Measurements from ENCODE around the gene PHC2.

PHC2 gene

DNA sequence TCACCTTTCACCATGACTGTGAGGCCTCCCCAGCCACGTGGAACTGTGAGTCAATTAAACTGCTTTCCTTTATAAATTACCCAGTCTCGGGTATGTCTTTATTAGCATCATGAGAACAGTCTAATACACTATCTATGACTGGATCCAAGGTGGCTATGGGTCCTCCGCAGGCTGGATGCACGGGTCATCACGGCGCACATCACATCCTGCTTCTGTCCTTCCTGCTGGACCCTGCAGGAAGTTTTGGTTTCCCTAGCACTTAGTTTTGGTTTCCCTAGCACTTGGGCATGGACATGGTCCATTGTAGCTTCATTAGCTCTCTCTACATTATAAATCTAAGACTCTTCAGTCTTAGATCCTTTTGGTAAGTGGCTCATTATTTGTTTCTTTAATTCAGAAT, 14.2 kb upstream of the PHC2 start:
- no peak for DNase-seq

DNA sequence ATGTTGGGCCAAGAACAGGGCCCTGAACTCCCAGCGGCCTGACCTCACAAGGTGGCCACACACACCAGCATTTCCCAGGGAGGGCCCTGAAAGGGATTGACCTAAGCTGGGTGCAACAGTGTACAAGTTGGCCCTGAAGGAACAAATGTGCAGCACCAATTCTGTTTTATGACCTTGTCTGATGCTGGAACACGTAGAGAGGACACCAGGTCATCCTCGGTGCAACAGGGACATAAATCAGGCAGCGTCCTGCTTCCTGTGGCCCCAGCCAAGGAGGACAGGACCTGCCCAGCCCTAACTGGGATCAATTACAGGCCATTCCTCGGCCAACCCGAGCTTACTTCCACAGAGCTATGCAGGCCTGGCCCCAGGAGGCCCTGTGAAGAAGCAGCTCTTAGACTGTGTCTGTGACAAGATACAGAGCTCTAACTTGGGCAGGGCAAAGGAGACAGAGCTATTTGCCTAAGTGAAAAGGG, 12.8 kb upstream of the PHC2 start:
- no peak for DNase-seq

DNA sequence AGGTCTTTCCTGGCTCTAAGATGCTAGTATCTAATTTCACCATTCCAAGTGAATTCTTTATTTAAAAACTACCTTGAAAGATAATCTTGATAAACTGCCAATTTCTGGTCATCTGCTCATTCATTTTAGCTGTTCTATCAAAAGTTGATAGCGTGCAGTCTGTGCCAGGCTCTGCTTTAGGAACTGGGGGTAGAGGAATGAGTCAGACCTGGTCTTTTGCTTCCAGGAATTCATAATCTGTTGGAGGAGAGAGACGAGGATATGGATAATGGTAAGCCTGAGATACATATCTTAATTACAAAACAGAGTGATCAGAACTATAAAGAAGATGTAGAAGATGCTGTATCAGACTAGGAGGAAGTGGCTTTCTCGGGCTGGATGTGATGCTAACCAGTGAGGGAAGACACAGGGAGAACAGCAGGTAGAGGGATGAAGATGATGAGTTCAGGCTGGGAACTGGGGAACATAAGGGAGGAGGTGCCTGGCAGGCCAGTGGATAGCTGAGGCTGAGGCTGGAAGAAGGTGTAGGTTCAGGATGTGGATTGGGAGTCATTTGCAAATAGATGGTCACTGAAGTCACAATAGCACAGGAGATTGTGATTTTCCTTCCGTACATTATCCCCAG, 12.3 kb upstream of the PHC2 start:
- DNase-seq = no peak

DNA sequence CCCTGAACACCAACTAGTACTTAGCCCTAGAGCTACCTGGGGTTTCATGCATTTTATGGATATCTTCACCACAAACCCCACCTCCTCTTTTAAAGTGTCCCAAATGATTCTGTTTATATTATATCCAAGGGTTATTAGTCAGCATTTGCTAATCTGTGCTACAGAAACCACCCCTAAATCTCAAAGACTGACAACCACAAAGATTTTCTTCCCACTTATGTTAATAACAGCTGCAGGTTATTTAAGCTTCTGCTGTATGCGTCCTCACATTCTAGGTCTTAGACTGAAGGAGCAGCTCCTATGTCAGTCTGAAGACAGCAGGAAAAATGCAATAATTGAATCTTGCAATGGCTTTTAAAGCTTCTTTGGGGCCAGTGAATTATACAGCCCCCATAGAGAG, 11.2 kb upstream of the PHC2 start:
- DNase-seq = no peak

DNA sequence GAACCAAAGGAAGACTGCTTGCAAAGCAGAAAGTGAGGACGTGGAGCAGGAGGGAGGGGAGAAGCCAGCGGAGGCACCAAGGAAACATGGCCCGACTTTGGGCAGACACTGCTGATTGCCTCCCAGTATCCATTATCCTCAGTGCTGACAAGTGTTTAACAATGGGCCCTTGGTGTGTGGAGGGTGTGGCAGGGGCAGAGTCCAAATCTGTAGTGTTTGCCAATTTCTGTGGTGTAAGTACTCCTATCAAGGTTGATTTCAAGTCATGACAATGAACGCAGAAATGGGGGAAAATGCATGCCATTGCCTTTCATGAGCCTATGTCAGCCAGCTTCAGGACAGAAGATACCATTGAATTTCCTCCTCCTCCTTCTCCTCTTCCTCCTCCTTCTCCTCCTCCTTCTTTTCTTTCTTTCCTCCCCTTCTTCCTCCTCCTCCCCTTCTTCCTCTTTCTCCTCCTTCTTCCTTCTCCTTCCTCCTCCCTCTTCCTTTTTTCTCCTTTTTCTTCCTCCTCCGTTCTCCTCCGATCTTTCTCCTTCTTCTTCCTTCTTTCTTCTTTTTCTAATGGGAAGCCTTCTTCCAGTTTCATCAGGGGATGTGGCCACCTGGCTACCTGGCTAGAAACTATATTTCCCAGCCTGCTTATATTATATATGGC, 10.3 kb upstream of the PHC2 start:
- DNase-seq = no peak

DNA sequence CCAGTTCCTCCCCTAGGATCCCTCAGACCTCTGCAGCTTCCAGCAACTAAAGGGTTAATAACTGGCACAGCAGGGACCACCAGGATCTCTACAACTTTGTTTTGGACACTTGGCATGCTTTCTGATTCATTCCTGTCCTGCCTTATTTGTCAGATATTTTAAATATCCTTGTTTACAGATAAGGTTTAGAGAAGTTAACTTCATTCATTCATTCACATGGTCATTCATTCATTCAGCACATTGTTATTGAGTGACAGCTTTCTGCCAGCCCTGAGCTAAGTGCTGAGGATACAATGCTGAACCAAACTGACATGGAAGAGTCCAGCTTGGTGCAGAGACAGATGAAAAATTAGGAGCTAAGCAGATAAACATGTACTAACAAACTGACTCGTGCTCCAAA, 8.8 kb upstream of the PHC2 start:
- DNase-seq = no peak

DNA sequence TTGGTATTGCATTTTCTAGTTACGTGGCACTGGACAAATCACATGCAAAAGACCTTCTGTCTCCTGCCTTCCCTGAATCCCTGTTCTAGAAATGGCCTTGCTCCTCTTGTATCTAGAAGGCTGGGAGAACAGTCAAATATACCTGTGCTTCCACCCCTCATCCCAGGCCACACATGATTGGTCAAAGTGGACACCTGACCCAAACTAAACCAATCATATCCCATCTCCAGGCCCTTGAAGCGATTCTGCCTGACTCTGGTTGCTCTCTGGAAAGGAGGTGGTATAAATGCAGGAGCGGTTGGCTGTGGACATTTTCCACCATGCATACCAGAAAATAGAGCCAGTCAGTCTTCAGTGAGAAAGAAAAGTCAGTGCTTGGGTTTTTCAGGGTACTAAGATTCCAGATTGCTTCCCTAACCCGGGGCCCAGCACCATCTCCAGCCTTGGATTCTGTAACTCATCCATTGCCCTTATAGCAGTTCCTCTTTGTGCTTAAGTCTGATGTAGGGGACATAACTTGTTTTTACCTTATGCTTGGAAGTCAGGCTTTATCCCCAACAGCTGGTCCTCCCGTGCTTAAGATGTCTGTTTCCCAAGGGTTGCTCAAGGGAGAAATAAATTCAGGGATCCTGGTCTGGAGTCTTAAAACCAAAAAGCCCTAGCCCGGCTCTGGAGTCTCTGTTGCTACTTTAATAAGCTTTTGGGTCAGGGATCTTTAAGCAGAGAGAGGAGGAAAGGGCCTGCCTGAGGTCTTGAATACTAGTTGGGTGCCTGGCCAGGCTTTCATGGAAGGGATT, 7.7 kb upstream of the PHC2 start:
- DNase-seq = no peak

DNA sequence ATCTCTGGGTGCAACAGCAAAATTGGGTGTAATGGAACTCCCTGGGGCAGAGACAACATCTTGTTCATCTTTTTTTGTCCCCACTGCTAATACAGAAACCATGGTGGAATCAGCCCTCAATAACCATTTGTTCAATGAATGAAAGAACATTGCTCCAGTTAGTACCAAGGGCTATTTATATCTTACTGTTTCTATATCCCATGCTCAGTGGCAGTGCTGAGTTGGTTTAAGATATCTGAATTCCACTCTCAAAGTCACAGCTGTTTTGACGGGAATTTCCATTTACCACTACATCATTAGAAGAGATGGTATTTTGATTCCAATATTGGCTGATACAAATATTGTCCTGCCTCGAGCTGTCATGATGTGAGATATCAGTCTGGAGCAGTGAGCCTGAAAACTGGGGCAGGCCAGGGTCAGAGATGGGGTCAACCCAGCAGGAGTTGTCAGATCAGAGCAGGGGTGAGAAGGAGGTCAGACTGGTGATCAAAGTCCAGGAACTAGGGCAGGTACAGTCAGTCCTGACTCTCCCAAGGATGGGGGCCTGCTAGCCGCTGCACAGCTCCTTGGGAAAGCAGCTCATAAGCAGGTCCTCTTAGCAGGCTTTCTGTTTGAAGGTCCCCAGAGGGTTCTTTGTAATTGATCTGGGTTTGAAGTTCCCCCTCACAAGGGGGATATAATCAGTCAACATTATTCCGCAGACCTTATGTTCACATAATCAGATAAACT, 5.8 kb upstream of the PHC2 start:
- DNase-seq = no peak

DNA sequence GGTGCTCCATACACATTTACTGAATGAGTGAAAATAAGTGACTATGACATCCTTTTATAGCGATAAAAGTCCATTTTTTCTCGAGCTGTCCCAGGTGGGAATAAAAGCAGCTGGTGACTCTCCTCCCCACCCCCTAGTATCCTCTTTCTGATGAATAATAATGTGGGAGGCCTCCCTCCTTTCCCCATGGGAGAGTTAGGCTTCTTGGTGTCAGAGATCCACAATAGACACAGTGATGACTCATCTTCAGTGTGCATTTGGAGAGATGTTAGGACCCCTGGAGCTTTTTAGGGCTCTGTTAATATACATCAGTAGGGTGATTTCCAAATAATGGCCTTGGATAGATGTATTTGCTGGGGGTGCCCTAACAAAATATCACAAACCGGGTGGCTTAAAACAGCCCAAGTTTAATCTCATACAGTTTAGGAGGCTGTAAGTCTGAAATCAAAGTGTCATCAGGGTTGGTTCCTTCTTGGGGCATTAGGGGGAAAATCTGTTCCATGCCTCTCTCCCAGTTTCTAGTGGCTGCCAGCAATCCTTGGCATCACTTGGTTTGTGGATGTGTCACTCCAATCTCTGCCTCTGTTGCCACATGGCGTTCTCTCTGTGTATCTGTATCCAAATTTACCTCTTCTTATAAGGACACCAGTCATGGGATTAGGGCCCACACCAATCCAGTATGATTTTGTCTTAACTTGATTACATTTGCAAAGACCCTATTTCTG, 4.4 kb upstream of the PHC2 start:
- DNase-seq = no peak

DNA sequence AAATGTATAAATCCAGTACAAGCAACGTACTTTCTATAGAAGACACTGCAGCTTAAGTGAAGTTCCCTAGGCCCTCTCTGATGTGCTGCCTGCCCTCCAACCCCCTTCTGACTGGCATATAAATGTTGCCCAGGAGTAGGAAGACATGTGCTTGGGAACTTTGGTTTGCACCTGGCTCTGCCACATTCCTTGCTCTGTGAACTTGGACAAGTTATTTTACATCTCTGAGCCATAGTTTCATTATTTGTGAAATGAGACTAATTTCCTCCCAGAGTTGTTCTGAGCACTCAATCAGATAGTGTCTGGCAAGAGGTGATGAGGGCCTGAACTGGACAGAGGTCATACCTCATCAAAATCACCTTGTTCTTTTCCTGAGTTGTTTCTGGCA, 3.5 kb upstream of the PHC2 start:
- DNase-seq = no peak

DNA sequence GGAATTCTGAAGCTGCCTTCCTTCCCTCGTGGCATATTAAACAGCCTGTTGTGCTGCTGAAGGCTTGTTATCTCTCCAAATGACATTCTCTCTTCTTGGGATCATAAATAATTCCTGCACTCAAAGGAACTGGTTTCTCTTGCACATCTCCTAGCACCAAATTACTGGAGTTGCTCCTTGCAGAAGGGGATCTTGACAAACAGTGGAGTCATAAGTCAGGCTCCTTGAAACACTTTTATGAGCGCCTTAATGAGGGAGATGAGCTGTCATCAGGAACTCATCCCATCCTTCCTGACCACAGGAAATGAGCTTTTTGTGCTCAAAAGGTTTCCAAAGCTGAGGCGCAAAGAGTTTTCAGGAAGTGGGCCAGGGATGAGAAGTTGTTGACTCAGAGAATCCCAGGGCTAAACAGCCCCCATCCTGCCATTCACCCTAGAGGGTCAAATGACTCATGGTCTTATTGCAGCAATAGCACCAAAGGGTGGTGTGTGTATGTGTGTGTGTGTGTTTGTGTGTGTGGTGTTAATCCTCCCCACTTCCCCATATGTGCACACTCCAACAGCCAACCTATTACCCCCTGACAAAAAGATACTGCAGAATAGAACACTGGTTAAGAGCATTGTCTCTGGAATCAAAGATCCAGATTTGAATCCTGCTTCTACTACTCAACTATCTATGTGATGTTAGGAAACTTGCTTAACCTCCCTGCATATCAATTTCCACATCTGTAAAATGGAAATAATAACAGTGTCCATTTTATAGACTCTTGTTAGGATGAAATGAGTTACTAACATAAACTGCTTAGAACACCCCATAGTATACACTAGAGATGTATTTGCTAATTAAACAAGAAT, 2.8 kb upstream of the PHC2 start:
- DNase-seq = peak; percentile 27 to 74

DNA sequence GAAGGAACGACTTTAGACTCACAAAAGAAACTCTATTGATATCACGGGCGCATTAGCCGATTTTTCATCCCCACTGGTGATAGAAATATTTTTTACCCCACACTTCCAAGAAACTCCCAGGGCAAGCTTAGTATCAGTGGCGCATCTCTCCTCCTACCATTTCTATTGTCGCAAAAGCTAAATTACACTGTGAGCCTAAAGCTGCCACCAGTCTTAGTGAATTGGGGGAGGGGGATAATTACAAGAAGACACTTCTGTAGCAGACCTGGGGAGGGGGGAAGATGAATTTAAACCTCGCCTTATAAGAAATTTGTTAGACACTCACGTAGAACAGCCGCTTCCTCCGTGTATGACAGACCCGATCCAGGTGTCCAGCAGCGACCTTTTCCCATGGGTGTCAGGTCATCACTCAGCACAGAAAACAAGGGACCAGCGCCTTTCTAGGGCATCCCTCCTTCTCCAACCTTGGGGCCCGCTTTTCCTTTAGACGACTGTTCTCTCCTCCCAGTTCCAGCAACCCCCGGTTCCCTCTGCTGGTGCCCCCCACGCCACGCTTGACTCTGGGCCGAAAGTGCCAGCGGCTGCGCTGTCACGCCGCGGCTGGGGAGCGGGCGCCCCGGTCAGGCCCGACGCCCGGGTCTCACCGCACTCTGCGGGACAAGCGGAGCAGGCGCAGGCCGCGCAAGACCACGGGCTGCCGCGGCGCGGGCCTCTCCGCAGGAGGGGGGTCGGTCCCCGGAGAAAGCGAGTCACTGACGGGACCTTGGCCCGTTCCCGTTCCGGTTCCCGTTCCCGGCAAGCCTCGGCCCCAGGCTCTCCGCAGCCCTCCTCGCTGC, 821 bp downstream of the PHC2 start:
- peak in 1 of 2 donors; percentile 3 for DNase-seq

DNA sequence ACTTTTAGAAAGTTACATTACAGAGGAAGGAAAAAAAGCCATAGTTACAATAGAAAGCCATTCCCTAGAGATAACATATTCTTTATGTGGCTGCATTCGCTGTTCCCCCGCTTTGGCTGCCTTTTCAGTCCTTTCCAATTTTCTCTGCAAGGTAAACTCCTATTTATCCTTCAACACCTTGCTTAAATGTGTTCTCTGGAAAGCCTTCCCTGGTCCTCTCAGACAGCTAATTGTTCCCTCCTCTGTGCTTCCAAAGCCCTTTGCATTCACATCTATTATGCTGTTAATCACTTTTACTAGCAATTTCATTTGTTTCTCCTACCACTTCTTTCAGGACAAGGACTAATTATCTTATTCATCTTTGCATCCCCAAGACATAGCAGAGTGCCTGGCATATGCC, 1.6 kb downstream of the PHC2 start:
- no peak for DNase-seq

DNA sequence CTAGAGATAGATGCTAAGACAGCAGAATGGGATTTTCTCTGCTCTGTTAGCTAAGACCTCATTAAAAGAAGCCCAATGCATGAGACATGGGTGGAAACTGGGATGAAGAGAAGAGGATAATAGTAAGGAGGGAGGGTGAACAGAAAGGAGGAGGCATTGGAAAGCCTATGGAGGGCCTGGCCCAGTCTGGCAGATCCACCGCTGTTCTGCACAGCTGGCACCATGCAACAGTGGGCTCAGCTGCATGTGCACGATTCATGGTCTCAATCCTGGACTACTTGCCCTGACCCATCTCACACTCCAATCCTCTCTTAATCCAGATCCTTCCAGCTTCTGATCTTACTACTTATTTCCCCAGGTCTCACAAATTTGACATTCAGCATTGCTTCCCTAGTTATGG, 2.2 kb downstream of the PHC2 start:
- DNase-seq = no peak

DNA sequence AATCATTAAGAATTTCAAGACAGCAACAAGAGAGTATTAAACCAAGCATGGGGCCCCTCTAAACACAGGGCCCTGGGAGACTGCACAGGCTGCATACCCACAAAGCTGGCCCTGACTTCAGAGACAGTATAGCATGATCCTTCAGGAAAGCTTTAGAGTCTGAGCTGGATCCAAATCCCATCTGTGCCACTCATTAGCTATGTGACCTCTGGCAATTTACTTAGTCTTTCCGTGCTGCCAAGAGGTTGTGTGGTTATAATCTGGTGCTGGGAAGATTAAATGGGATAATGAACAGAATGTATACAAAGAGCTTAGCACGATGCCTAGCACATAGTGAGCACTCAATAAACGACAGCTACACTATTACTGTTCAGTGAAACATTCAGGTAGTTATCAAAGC, 4.0 kb downstream of the PHC2 start:
- DNase-seq = no peak

DNA sequence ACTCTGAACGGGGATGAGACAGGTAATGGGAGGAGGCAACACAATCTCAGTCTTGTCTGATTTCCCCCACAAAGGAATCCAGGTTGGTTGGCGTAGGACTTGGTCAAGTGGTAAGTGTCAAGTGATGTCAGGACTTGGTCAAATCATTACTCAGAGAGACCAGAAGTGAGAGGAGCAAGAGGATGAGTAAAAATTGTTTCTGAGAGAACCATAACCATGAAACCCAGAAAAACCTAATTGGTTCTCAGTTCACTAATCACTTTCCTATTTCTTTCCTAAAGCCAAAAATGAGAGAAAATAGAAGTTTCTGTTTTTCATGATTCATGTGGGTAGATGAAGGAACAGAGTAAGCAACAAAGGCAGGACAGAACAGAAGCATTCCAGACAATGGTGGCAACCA, 5.0 kb downstream of the PHC2 start:
- DNase-seq = no peak

DNA sequence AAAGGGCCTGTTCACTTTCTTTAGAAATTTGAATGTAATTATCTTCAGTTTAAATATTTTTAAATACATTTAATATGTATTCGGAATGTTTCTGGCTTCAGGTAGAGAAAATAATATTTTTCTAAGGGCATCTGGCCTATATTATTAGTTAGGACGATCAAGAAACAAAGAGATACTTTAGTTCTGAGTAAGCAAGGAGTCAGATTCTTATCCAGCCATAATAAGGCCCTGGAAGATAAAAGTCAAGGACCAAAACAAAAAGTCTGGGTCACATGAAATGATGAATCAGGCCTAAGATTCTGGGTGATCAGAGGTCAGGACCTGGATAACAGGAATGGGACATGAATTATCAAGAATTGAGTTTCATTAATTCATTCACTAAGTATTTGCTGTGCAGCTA, 6.3 kb downstream of the PHC2 start:
- no peak for DNase-seq

DNA sequence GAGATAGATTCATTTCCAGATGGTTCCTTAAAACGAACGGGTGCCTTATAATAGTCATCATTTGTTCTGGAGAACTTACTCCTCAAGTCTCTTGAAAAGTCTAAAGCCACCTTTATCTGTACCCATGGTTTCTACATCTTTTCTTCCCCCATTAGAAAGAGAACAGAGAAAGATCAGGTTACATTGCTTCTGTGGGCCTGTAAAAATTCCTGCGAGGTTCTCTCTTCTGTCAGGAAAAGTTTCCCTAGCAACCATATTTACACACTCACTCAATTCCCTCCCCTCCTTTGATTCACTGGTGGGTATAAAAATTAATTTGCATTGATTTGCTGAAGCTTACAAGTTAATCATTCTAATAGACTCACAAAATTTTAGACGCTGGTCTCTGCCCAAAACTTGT, 6.7 kb downstream of the PHC2 start:
- no peak for DNase-seq

DNA sequence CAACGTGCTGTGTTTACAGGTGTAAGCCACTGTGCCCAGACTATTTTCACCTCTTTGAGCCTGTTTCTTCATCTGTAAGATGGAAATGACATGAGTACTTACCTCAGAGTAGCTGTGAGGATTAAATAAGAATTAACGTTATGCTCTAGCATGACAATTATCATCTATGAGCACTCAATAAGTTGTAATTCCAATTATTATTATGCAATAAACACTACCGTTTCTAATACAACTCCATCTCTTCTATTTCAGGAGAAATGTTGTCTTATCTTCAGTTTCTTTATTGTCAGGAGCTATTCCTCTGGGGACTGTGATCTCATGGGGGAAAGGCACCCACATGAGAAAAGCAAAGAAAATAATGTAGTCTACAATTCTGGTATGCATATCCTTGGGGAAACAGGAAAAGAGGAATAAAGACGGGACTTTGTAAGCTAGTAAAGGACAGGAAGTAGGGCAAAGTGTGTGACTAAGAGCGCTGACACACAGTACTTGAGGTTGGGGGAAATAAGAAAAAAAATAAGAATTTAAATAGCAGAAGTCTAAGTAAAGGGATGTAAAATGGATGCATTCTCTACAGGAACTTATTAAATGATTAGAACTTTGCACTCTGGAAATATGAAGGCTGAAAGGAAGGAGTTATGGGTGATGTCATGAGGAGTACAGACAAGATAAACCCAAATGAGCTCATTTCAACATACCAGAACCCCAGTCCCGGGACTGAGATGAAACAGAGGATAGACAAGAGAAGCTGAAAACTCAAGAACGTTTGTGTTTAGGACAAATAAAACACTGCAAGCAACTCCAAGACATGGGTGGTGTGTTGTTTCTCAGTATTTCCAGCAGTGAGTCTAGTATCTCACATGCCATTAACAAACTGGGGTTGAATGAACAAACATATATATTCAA, 9.8 kb downstream of the PHC2 start:
- DNase-seq = no peak

DNA sequence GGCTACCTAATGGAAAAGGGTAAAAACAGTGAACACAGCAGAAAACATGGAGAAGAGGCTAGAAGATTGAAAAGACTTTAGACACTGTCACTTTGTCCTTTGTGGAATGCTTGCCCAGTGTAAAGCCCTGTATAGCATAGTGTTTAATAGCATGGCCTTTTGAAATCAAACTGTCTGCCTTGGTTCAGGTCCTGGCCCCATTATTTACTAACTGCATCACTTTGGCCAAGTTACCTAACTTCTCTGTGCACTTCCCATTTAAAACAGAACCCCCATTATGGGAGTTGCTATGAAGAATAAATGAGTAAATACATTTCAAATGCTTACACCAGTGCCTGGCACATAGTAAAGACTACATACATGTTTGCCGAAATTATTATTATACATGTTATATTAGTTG, 12.1 kb downstream of the PHC2 start:
- DNase-seq = no peak
